ENCODE results near the gene MIOX.
A peak's percentile ranks its signal among the peaks of the same experiment; 100 is the strongest.
"Not testable (repeated sequence)": the region's sequence is repeated elsewhere in the genome, so short reads cannot be mapped to it uniquely, and the experiment has no call there.

The MIOX gene

DNA sequence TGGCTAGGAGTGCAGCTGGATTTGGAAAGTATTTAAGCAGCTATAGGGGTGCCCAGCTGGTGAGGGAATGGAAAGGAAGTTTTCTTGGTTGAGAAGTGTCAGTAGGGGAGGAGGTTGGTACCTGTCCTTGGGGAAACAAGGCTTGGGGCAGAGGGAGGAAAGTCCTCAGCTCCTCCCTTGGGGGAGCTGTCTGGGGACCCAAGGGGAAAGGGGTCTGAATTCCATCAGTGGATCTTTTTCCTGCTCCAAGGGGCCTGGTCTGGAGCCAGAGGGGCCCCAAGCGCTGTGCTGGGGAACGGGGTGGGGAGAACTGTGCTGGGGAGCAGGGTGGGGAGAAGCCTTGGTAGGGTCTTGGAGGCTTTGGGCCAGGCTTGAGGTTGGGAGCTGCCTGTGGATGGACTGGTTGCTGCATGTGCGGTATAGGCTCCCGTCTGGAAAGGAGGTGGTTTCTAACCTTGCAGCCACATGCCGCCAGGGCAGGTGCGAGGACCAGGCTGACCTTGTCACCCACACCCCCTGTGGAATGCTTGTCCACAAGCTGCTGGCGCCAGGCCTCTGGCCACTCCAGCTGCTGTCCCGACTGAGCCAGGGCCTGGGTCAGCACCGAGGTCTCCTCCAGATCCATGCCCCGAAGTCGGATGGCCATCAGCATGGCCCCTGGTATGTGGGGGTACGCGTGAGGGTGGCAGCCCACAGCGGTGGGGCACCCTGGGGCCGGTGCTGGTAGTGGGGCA is 42.2 kb downstream of the MIOX start:
- H3K9me3 ChIP-seq (ENCODE audit: control insufficient read depth, insufficient read depth, low read depth, low read length) = no peaks in the 10 kb centered on the region
- peaks cover 74% of the 10 kb centered on the region for H3K27me3 ChIP-seq (ENCODE audit: control insufficient read depth, insufficient read depth, low read length)
- peaks cover under 1% of the 10 kb centered on the region; the same call in 1 of the 2 replicates for H3K36me3 ChIP-seq (ENCODE audit: control insufficient read depth, insufficient read depth, low read length)
- no peak overlapping the region for H3K4me3 ChIP-seq (ENCODE audit: low read depth, low read length)
- H3K27ac ChIP-seq (ENCODE audit: low read depth, low read length) = no peak overlapping the region
- peaks cover 12% of the 10 kb centered on the region for H3K4me1 ChIP-seq (ENCODE audit: control insufficient read depth, insufficient read depth, low read length)
- H3K9ac ChIP-seq (ENCODE audit: low read length) = no peak overlapping the region

DNA sequence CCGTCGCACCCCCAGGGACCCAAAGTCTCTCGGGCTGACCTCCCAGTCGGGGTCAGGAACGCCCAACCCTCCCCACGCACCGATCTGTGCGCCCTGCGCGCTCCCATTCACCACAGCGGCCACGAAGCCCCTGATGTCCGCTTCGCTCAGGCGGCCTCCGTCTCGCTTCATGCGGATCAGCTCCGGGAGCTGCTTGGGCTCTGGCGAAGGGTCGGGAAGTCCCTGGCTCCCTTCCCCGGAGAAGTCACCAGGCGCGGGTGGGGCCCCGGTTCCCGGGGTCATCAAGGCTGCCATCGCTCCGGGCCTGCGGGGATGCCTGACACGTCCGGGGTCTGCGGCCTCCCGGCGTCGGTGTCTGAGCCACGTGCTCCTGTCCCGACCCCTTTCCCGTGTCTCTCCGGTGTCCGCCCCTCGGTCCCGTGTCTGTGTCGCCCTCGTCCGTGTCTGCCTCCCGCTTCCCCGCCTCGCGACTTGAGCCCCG is 42.8 kb downstream of the MIOX start:
- H3K9ac ChIP-seq (ENCODE audit: low read length) = no peak overlapping the region
- H3K27ac ChIP-seq (ENCODE audit: low read depth, low read length) = no peak overlapping the region
- H3K4me3 ChIP-seq (ENCODE audit: low read depth, low read length) = peak overlapping the region; percentile 75
- no peaks in the 10 kb centered on the region for H3K36me3 ChIP-seq (ENCODE audit: control insufficient read depth, insufficient read depth, low read length)
- peaks cover 18% of the 10 kb centered on the region for H3K4me1 ChIP-seq (ENCODE audit: control insufficient read depth, insufficient read depth, low read length)
- H3K27me3 ChIP-seq (ENCODE audit: control insufficient read depth, insufficient read depth, low read length) = peaks cover 77% of the 10 kb centered on the region
- H3K9me3 ChIP-seq (ENCODE audit: control insufficient read depth, insufficient read depth, low read depth, low read length) = no peaks in the 10 kb centered on the region

DNA sequence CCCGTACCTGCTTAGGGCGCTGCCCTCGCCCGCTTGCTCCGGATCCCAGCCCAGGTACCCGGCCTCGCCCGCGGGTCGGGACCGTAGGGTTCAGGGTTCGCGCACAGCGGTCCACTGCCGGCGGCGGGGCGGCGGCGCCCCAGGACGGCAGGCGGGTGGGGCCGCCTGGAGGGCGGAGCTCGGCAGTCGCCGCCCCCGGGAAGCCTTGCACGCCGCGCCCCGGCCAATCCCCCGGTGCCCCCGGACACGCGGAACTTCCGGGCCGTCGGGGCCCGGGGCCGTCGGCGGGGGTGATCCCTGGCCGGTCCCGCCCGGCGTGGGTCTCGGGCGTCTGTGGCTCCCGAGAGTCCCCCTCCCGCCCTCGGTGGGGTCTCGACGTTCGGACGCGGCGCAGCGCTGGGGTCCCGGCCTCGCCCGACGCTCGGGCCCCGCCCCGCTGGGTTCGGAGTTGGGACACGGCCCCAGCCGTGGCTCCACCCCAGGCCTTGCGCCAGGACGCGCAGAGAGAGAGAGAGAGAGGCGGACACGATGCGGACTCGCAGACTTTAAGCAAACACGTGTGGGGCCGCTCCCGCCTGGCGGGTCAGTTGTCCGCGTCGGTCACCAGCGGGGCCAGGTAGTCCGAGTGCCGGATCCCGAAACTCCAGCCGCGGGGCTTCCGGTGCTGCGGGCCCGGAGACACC is 43.4 kb downstream of the MIOX start, which contains the start of gene TYMP:
TYMP (minus strand) TSS at position 116 of the 683 bp plus-strand sequence. CDS start 303 bp downstream, outside the sequence.
- Histone ChIP-seq H3K27ac (ENCODE audit: low read depth, low read length) (no peak within 1 kb of the TSS), H3K9me3 (ENCODE audit: control insufficient read depth, insufficient read depth, low read depth, low read length) (no peaks in the 10 kb centered on the region), H3K4me1 (ENCODE audit: control insufficient read depth, insufficient read depth, low read length) (peaks cover 19% of the 10 kb centered on the region), H3K36me3 (ENCODE audit: control insufficient read depth, insufficient read depth, low read length) (no peaks in the 10 kb centered on the region), H3K27me3 (ENCODE audit: control insufficient read depth, insufficient read depth, low read length) (peaks cover 77% of the 10 kb centered on the region), H3K9ac (ENCODE audit: low read length) (peak within 1 kb of the TSS; percentile 42), H3K4me3 (ENCODE audit: low read depth, low read length) (peak within 1 kb of the TSS; percentile 75)

DNA sequence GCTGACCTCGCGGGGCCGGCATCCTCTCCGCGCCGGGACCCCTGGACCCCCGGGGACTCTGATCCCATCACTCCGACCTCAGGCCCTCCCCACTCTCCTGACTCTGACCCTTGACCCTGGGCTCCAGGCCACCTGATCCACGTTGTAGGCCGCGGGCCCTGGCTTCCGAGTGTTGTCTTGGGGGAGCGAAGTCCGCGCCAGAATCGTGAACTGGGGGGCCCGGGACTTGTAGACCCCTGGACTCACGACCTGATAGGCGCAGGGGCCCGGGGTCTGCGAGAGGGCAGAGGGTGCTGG is 43.9 kb downstream of the MIOX start:
- no peak overlapping the region for H3K27ac ChIP-seq (ENCODE audit: low read depth, low read length)
- H3K4me1 ChIP-seq (ENCODE audit: control insufficient read depth, insufficient read depth, low read length) = peaks cover 19% of the 10 kb centered on the region
- H3K4me3 ChIP-seq (ENCODE audit: low read depth, low read length) = peak overlapping the region; percentile 75
- H3K27me3 ChIP-seq (ENCODE audit: control insufficient read depth, insufficient read depth, low read length) = peaks cover 77% of the 10 kb centered on the region
- peak overlapping the region; percentile 42 for H3K9ac ChIP-seq (ENCODE audit: low read length)
- no peaks in the 10 kb centered on the region for H3K36me3 ChIP-seq (ENCODE audit: control insufficient read depth, insufficient read depth, low read length)
- H3K9me3 ChIP-seq (ENCODE audit: control insufficient read depth, insufficient read depth, low read depth, low read length) = no peaks in the 10 kb centered on the region

DNA sequence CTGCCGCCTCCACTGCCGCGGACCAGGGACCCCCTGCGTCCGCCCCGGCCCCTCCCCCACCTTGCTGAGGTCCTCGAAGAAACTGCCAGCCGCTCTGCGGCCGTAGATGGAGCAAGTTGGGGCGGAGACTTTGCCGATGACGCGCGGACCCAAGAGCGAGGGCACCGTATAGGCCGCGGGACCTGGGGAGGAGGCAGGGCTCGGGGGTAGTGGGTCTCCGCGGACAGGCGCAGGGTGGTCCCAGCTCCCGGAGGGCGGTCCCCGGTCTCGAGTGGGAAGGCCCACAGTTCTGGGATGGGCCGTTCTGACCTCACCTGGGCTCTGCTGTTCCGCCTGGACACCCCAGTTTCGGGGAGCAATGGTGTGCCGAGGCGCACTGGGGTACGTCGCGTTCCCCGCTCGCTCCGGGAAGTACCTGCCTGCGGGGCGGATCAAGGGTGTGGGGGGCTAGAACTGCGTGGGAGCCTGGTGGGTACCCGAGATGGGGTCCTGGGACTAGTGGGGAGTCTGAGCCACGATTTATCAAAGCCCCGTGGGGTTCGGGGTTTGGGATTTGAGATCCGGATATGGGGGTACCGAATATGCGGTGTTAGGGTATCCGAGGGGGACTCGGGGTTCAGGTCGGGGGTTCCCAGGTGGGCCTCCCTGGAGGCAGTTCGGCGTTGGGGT is 44.4 kb downstream of the MIOX start:
- Histone ChIP-seq H3K27me3 (ENCODE audit: control insufficient read depth, insufficient read depth, low read length) (peaks cover 77% of the 10 kb centered on the region), H3K4me3 (ENCODE audit: low read depth, low read length) (peak overlapping the region; percentile 75), H3K9ac (ENCODE audit: low read length) (peak overlapping the region; percentile 65), H3K36me3 (ENCODE audit: control insufficient read depth, insufficient read depth, low read length) (no peaks in the 10 kb centered on the region), H3K4me1 (ENCODE audit: control insufficient read depth, insufficient read depth, low read length) (peaks cover 19% of the 10 kb centered on the region), H3K9me3 (ENCODE audit: control insufficient read depth, insufficient read depth, low read depth, low read length) (no peaks in the 10 kb centered on the region), H3K27ac (ENCODE audit: low read depth, low read length) (no peak overlapping the region)

DNA sequence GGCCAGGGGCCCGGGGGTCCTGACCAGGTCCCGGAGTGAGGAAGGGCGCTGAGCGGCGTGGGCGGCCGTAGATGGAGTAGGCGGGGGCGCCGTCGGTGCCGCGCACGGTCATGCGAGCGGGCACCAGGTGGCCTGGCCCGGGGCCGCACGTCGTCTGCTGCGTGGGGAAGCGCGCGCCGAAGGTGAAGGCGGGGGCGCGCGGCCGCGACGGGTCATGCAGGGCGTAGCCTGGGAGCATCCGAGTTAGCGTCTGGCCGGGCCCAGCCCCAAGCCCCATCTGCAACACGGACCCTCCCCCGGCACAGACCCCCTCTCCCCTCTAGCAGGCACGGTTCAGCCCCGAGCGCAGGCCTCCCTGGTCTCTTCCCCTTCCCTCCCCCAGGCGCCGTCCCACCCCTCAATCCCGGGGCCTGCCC is 44.9 kb downstream of the MIOX start:
- Histone ChIP-seq H3K9me3 (ENCODE audit: control insufficient read depth, insufficient read depth, low read depth, low read length) (no peaks in the 10 kb centered on the region), H3K9ac (ENCODE audit: low read length) (no peak overlapping the region), H3K27ac (ENCODE audit: low read depth, low read length) (no peak overlapping the region), H3K36me3 (ENCODE audit: control insufficient read depth, insufficient read depth, low read length) (no peaks in the 10 kb centered on the region), H3K4me1 (ENCODE audit: control insufficient read depth, insufficient read depth, low read length) (peaks cover 18% of the 10 kb centered on the region), H3K4me3 (ENCODE audit: low read depth, low read length) (peak overlapping the region; percentile 75), H3K27me3 (ENCODE audit: control insufficient read depth, insufficient read depth, low read length) (peaks cover 76% of the 10 kb centered on the region)

DNA sequence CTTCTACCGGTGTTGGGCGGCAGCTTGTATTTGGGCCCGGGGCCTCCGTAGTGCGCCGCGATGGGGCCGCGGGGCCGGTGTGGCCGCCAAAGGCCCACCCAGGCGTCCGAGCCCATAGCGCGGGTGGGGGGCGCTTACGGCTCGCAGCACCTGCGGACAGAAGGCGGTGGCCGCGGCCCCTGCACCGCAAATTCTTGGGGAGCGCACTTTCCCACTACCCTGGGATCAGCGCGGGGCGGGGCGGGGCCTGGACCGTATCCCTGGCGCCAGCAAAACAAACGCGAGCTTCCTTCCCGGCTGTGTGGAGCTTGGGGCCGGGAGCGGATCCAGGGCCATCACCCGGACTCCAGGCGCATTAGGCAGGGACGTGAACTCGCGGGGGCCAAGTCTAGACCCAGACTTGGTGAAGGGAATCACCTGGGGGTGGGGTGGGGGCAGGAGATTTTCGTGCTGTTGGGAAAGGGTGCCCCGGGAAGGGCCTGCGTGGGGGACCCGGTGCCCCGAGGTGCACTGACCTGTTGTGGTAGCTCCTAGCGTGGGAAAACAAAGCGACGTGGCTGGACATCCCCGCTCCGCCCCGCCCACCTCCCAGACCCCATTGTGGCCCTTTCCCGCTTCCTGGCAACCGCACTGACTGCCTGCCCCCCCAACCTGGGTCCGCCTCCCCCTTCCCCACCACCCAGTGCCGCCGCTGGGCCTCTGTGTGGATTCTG is 45.5 kb downstream of the MIOX start:
- H3K36me3 ChIP-seq (ENCODE audit: control insufficient read depth, insufficient read depth, low read length) = no peaks in the 10 kb centered on the region
- H3K4me3 ChIP-seq (ENCODE audit: low read depth, low read length) = peak overlapping the region; percentile 75
- peaks cover 13% of the 10 kb centered on the region for H3K4me1 ChIP-seq (ENCODE audit: control insufficient read depth, insufficient read depth, low read length)
- no peaks in the 10 kb centered on the region for H3K9me3 ChIP-seq (ENCODE audit: control insufficient read depth, insufficient read depth, low read depth, low read length)
- H3K9ac ChIP-seq (ENCODE audit: low read length) = no peak overlapping the region
- no peak overlapping the region for H3K27ac ChIP-seq (ENCODE audit: low read depth, low read length)
- H3K27me3 ChIP-seq (ENCODE audit: control insufficient read depth, insufficient read depth, low read length) = peaks cover 71% of the 10 kb centered on the region

DNA sequence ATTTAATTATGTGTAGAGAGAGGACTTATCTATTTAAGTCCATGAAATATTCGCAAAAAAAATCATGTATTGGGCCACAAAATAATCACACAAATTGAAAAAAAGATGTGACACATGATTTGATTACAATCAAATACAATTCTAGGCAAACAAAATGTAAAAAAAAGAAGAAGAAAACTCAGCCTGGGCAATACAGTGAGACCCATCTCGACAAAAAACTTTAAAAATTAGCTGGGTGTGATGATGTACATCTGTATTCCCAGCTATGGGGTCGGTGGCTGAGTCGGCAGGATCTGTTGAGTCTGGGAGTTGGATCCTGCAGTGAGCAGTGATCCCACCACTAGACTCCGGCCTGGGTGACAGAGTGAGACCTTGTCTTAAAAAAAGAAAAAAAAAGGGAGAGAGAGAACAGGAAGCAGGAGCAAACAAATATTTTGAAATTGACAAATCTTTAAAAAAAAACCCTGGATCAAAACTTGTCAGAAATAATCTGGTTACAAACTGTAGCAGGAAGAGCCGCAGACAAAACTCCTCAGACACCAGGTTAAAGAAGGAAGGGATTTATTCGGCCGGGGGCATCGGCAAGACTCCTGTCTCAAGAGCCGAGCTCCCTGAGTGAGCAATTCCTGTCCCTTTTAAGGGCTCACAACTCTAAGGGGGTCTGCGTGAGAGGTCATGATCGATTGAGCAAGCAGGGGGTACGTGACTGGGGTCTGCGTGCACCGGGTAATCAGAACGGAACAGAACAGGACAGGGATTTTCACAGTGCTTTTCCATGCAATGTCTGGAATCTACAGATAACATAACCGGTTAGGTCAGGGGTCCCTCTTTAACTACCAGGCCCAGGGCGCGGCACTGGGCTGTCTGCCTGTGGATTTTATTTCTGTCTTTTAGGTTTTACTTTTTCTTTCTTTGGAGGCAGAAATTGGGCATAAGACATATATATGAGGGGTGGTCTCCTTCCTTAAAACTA is 46.5 kb downstream of the MIOX start:
- Histone ChIP-seq H3K4me1 (ENCODE audit: control insufficient read depth, insufficient read depth, low read length) (peaks cover 13% of the 10 kb centered on the region), H3K9ac (ENCODE audit: low read length) (no peak overlapping the region), H3K27me3 (ENCODE audit: control insufficient read depth, insufficient read depth, low read length) (peaks cover 61% of the 10 kb centered on the region), H3K27ac (ENCODE audit: low read depth, low read length) (no peak overlapping the region; the same call in 1 of the 2 replicates), H3K36me3 (ENCODE audit: control insufficient read depth, insufficient read depth, low read length) (no peaks in the 10 kb centered on the region), H3K9me3 (ENCODE audit: control insufficient read depth, insufficient read depth, low read depth, low read length) (no peaks in the 10 kb centered on the region), H3K4me3 (ENCODE audit: low read depth, low read length) (no peak overlapping the region)

DNA sequence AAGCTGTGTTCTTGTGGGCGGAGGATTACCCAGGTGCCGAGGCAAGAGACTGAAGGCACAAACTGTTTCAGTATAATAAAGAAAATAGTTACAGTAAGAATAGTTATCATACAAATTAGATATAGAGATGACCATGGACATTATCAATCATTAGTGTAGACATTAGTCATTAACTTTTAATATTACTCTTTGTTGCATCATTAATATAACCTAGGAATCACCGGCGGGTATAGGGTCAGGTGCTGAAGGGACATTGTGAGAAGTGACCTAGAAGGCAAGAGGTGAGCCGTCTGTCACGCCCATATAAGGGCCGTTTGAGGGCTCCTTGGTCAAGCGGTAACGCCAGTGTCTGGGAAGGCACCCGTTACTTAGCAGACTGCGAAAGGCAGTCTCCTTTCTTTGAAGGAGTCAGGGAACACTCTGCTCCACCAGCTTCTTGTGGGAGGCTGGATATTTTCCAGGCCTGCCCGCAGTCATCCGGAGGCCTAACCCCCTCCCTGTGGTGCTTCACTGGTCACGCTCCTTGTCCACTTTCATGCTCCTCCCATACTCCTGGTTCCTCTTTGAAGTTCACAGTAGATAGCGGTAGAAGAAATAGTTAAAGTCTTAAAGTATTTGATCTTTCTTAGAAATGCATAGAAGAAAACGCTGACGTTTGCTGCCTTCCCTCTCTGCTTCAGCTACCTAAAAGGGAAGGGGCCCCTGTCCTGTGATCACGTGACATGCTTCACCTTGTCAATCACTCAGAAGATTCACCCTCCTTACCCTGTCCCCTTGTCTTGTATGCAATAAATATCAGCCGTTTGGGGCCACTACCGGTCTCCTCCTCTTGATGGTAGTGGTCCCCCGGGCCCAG is 47.4 kb downstream of the MIOX start:
- H3K9me3 ChIP-seq (ENCODE audit: control insufficient read depth, insufficient read depth, low read depth, low read length); H3K4me3 ChIP-seq (ENCODE audit: low read depth, low read length); H3K27ac ChIP-seq (ENCODE audit: low read depth, low read length); H3K9ac ChIP-seq (ENCODE audit: low read length); H3K36me3 ChIP-seq (ENCODE audit: control insufficient read depth, insufficient read depth, low read length): not testable (repeated sequence)
- Histone ChIP-seq H3K4me1 (ENCODE audit: control insufficient read depth, insufficient read depth, low read length) (peaks cover 13% of the 10 kb centered on the region), H3K27me3 (ENCODE audit: control insufficient read depth, insufficient read depth, low read length) (peaks cover 51% of the 10 kb centered on the region)

All from HUES6 (cell line).